ENCODE results near the gene TRRAP.

Gene TRRAP

DNA sequence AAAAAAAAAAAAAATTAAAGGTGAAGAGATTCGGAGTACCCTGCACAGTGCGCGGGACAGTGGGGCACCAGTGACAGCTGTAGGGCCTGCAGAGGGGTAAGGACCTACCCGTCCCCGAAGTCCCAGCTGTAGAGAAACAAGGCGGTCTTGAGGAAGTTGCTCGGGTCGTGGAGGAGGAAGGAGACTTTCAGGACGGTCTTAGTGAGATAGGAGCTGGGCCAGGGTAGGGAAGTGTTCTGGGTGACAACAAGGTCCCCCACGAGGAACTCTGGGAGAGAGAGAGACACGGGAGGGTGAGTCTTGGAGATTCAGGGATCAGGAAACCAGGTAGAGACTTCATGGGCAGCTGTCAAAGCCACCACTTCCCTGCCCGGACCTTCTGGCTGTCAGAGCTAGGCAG is 18.3 kb upstream of the TRRAP start:
- no peaks in the 10 kb centered on the region for H3K9me3 ChIP-seq (ENCODE audit: severe bottlenecking)
- H3K27ac ChIP-seq (ENCODE audit: poor library complexity, severe bottlenecking) = no peak overlapping the region
- no peaks in the 10 kb centered on the region for H3K4me1 ChIP-seq (ENCODE audit: insufficient read depth, poor library complexity, severe bottlenecking)
- no peaks in the 10 kb centered on the region for H3K36me3 ChIP-seq (ENCODE audit: low read depth)
- no peak for ATAC-seq (ENCODE audit: low read depth)
- no peak overlapping the region for H3K4me3 ChIP-seq (ENCODE audit: severe bottlenecking)
- DNase-seq (ENCODE audit: low spot score) = no peak
- H3K27me3 ChIP-seq (ENCODE audit: insufficient read depth, poor library complexity, severe bottlenecking) = no peaks in the 10 kb centered on the region
- TF ChIP-seq, protein P1, sequence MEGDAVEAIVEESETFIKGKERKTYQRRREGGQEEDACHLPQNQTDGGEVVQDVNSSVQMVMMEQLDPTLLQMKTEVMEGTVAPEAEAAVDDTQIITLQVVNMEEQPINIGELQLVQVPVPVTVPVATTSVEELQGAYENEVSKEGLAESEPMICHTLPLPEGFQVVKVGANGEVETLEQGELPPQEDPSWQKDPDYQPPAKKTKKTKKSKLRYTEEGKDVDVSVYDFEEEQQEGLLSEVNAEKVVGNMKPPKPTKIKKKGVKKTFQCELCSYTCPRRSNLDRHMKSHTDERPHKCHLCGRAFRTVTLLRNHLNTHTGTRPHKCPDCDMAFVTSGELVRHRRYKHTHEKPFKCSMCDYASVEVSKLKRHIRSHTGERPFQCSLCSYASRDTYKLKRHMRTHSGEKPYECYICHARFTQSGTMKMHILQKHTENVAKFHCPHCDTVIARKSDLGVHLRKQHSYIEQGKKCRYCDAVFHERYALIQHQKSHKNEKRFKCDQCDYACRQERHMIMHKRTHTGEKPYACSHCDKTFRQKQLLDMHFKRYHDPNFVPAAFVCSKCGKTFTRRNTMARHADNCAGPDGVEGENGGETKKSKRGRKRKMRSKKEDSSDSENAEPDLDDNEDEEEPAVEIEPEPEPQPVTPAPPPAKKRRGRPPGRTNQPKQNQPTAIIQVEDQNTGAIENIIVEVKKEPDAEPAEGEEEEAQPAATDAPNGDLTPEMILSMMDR (IDR thresholded peaks at IDR 0.05; ENCODE audit: poor library complexity, severe bottlenecking) = no peak

- Histone ChIP-seq H3K36me3 (ENCODE audit: low read depth) (no peaks in the 10 kb centered on the region), H3K27me3 (ENCODE audit: insufficient read depth, poor library complexity, severe bottlenecking) (no peaks in the 10 kb centered on the region), H3K4me1 (ENCODE audit: insufficient read depth, poor library complexity, severe bottlenecking) (no peaks in the 10 kb centered on the region), H3K4me3 (ENCODE audit: severe bottlenecking) (no peak overlapping the region), H3K9me3 (ENCODE audit: severe bottlenecking) (no peaks in the 10 kb centered on the region), H3K27ac (ENCODE audit: poor library complexity, severe bottlenecking) (no peak overlapping the region)
- DNase-seq (ENCODE audit: low spot score) (no peak), ATAC-seq (ENCODE audit: low read depth) (no peak)
- TF ChIP-seq, protein P1 (IDR thresholded peaks at IDR 0.05; ENCODE audit: poor library complexity, severe bottlenecking) = no peak
Observed at GRCh38 chr7:98862203-98862602, 16.1 kb upstream of the TRRAP start.

- no peak for DNase-seq (ENCODE audit: low spot score)
- Histone ChIP-seq H3K36me3 (ENCODE audit: low read depth) (no peaks in the 10 kb centered on the region), H3K27me3 (ENCODE audit: insufficient read depth, poor library complexity, severe bottlenecking) (no peaks in the 10 kb centered on the region), H3K4me3 (ENCODE audit: severe bottlenecking) (no peak overlapping the region), H3K4me1 (ENCODE audit: insufficient read depth, poor library complexity, severe bottlenecking) (no peaks in the 10 kb centered on the region), H3K9me3 (ENCODE audit: severe bottlenecking) (no peaks in the 10 kb centered on the region), H3K27ac (ENCODE audit: poor library complexity, severe bottlenecking) (no peak overlapping the region)
- TF ChIP-seq, protein P1 (IDR thresholded peaks at IDR 0.05; ENCODE audit: poor library complexity, severe bottlenecking) = no peak
- no peak for ATAC-seq (ENCODE audit: low read depth)
Observed at GRCh38 chr7:98862716-98863420, 15.5 kb upstream of the TRRAP start.

- TF ChIP-seq, protein P1 (IDR thresholded peaks at IDR 0.05; ENCODE audit: poor library complexity, severe bottlenecking) = no peak
- Histone ChIP-seq H3K36me3 (ENCODE audit: low read depth) (no peaks in the 10 kb centered on the region), H3K9me3 (ENCODE audit: severe bottlenecking) (no peaks in the 10 kb centered on the region), H3K27ac (ENCODE audit: poor library complexity, severe bottlenecking) (no peak overlapping the region), H3K4me3 (ENCODE audit: severe bottlenecking) (no peak overlapping the region), H3K27me3 (ENCODE audit: insufficient read depth, poor library complexity, severe bottlenecking) (peaks cover 3% of the 10 kb centered on the region), H3K4me1 (ENCODE audit: insufficient read depth, poor library complexity, severe bottlenecking) (no peaks in the 10 kb centered on the region)
- DNase-seq (ENCODE audit: low spot score) (no peak), ATAC-seq (ENCODE audit: low read depth) (no peak)
Observed at GRCh38 chr7:98863601-98864000, 14.7 kb upstream of the TRRAP start.

- no peaks in the 10 kb centered on the region for H3K36me3 ChIP-seq (ENCODE audit: low read depth)
- H3K27me3 ChIP-seq (ENCODE audit: insufficient read depth, poor library complexity, severe bottlenecking) = peaks cover 15% of the 10 kb centered on the region
- H3K4me1 ChIP-seq (ENCODE audit: insufficient read depth, poor library complexity, severe bottlenecking) = no peaks in the 10 kb centered on the region
- no peak overlapping the region for H3K27ac ChIP-seq (ENCODE audit: poor library complexity, severe bottlenecking)
- no peak for DNase-seq (ENCODE audit: low spot score)
- no peaks in the 10 kb centered on the region for H3K9me3 ChIP-seq (ENCODE audit: severe bottlenecking)
- TF ChIP-seq, protein P1 (IDR thresholded peaks at IDR 0.05; ENCODE audit: poor library complexity, severe bottlenecking) = no peak
- no peak overlapping the region for H3K4me3 ChIP-seq (ENCODE audit: severe bottlenecking)
- no peak for ATAC-seq (ENCODE audit: low read depth)
Observed at GRCh38 chr7:98864731-98865453, 13.4 kb upstream of the TRRAP start.

Data from RWPE2 (cell line).